Activated naive CD8-positive, alpha-beta T cell treated with anti-CD3 and anti-CD28 coated beads for 36 hours (primary cell): Measurements from ENCODE around the gene PEX1. TPM values are rescaled to one million over a fixed set of nuclear protein-coding genes. Genes with fewer than 3 reads are reported as not detected.
"Not testable (repeated sequence)": the region's sequence is repeated elsewhere in the genome, so short reads cannot be mapped to it uniquely, and the experiment has no call there.

Experiments
- DNase-seq: peaks from one replicate; pipeline ENCODE4 v3.0.0; 2021
- H3K27ac Mint-ChIP-seq: one replicate; pipeline ENCODE4 v1.8.0; 2022; ENCODE audit warnings: mild to moderate bottlenecking, moderate library complexity, mixed read lengths
- H3K27me3 Mint-ChIP-seq: one replicate; pipeline ENCODE4 v1.8.0; 2022; ENCODE audit warnings: mild to moderate bottlenecking, mixed read lengths
- H3K36me3 Mint-ChIP-seq: one replicate; pipeline ENCODE4 v1.8.0; 2021; ENCODE audit warnings: mild to moderate bottlenecking, mixed read lengths
- H3K4me1 Mint-ChIP-seq: one replicate; pipeline ENCODE4 v1.8.0; 2021; ENCODE audit warnings: mixed read lengths
- H3K4me3 Mint-ChIP-seq: one replicate; pipeline ENCODE4 v1.8.0; 2022; ENCODE audit warnings: mild to moderate bottlenecking, moderate library complexity, mixed read lengths
- H3K9me3 Mint-ChIP-seq: one replicate; pipeline ENCODE4 v1.8.0; 2022; ENCODE audit warnings: mixed read lengths
- total RNA-seq, 2 experiments: library from RNA; stranded (reverse); gene quantifications; one replicate each; pipeline ENCODE4 v1.2.3, GENCODE V29; 2021

Gene PEX1
- 10 to 100 TPM; 16.7 to 17.8 TPM for total RNA-seq

GRCh38 chr7:92528188-92528957 lies at the start of gene PEX1, which contains the start of gene RBM48:
Gene PEX1 (minus strand): TSS chr7:92528520. CDS start chr7:92528435, 85 bp downstream.
Gene RBM48 (plus strand): TSS chr7:92528795. CDS start chr7:92528814, 19 bp downstream.
- Mint-ChIP-seq H3K4me3 (peak within 1 kb of the TSS; percentile 93), H3K36me3 (peaks cover 2% of the 10 kb centered on the region), H3K4me1 (peaks cover 25% of the 10 kb centered on the region), H3K27me3 (no peaks in the 10 kb centered on the region), H3K27ac (peak within 1 kb of the TSS; percentile 94), H3K9me3 (no peaks in the 10 kb centered on the region)
- peak; percentile 95 for DNase-seq

GRCh38 chr7:92576296-92576695 lies 48.0 kb upstream of the PEX1 start:
- Mint-ChIP-seq H3K4me1 (peaks cover 4% of the 10 kb centered on the region), H3K36me3 (peaks cover 26% of the 10 kb centered on the region), H3K27me3 (no peaks in the 10 kb centered on the region), H3K4me3 (no peak overlapping the region), H3K27ac (no peak overlapping the region), H3K9me3 (no peaks in the 10 kb centered on the region)
- DNase-seq = no peak

- Mint-ChIP-seq H3K27ac (no peak overlapping the region), H3K4me1 (peaks cover under 1% of the 10 kb centered on the region), H3K9me3 (no peaks in the 10 kb centered on the region), H3K4me3 (no peak overlapping the region), H3K36me3 (peaks cover 19% of the 10 kb centered on the region), H3K27me3 (no peaks in the 10 kb centered on the region)
- no peak for DNase-seq
Measured at GRCh38 chr7:92569137-92569536, 40.8 kb upstream of the PEX1 start.

GRCh38 chr7:92567460-92567859 lies 39.1 kb upstream of the PEX1 start:
- no peaks in the 10 kb centered on the region for H3K9me3 Mint-ChIP-seq
- no peak for DNase-seq
- peaks cover 16% of the 10 kb centered on the region for H3K36me3 Mint-ChIP-seq
- no peaks in the 10 kb centered on the region for H3K27me3 Mint-ChIP-seq
- H3K4me1 Mint-ChIP-seq = no peaks in the 10 kb centered on the region
- H3K27ac Mint-ChIP-seq = peak overlapping the region; percentile 21
- H3K4me3 Mint-ChIP-seq = no peak overlapping the region

- DNase-seq = no peak
- no peaks in the 10 kb centered on the region for H3K4me1 Mint-ChIP-seq
- peak overlapping the region; percentile 35 for H3K27ac Mint-ChIP-seq
- H3K9me3 Mint-ChIP-seq = no peaks in the 10 kb centered on the region
- no peaks in the 10 kb centered on the region for H3K27me3 Mint-ChIP-seq
- H3K36me3 Mint-ChIP-seq = peaks cover 12% of the 10 kb centered on the region
- no peak overlapping the region for H3K4me3 Mint-ChIP-seq
Measured at GRCh38 chr7:92563345-92563744, 35.0 kb upstream of the PEX1 start.

- Mint-ChIP-seq H3K27ac (no peak overlapping the region), H3K27me3 (no peaks in the 10 kb centered on the region), H3K4me1 (no peaks in the 10 kb centered on the region), H3K4me3 (no peak overlapping the region), H3K9me3 (no peaks in the 10 kb centered on the region), H3K36me3 (peaks cover 9% of the 10 kb centered on the region)
- no peak for DNase-seq
Measured at GRCh38 chr7:92560602-92561001, 32.3 kb upstream of the PEX1 start.

GRCh38 chr7:92557808-92558362 lies 29.6 kb upstream of the PEX1 start:
- Mint-ChIP-seq H3K27me3 (no peaks in the 10 kb centered on the region), H3K4me1 (no peaks in the 10 kb centered on the region), H3K36me3 (peaks cover 5% of the 10 kb centered on the region), H3K4me3 (no peak overlapping the region), H3K27ac (peak overlapping the region; percentile 20), H3K9me3 (no peaks in the 10 kb centered on the region)
- DNase-seq = no peak

- Mint-ChIP-seq H3K9me3 (no peaks in the 10 kb centered on the region), H3K4me1 (no peaks in the 10 kb centered on the region)
Measured at GRCh38 chr7:92557249-92557648, 28.9 kb upstream of the PEX1 start.

GRCh38 chr7:92550194-92550593 lies 21.9 kb upstream of the PEX1 start:
- Mint-ChIP-seq H3K9me3 (no peaks in the 10 kb centered on the region), H3K36me3 (no peaks in the 10 kb centered on the region), H3K4me1 (no peaks in the 10 kb centered on the region)

More at GRCh38 chr7:92557249-92557648, 28.9 kb upstream of the PEX1 start:
- Mint-ChIP-seq H3K4me3 (no peak overlapping the region), H3K27ac (no peak overlapping the region), H3K27me3 (no peaks in the 10 kb centered on the region), H3K36me3 (peaks cover 3% of the 10 kb centered on the region)
- DNase-seq = no peak

GRCh38 chr7:92547579-92547978 lies 19.3 kb upstream of the PEX1 start:
- Mint-ChIP-seq H3K27ac (no peak overlapping the region), H3K4me3 (no peak overlapping the region), H3K36me3 (no peaks in the 10 kb centered on the region), H3K9me3 (no peaks in the 10 kb centered on the region), H3K4me1 (no peaks in the 10 kb centered on the region), H3K27me3 (no peaks in the 10 kb centered on the region)
- no peak for DNase-seq

More at GRCh38 chr7:92550194-92550593, 21.9 kb upstream of the PEX1 start:
- no peak overlapping the region for H3K4me3 Mint-ChIP-seq
- H3K27me3 Mint-ChIP-seq = no peaks in the 10 kb centered on the region
- no peak overlapping the region for H3K27ac Mint-ChIP-seq
- DNase-seq = no peak

GRCh38 chr7:92546856-92547497 lies 18.7 kb upstream of the PEX1 start:
- no peaks in the 10 kb centered on the region for H3K36me3 Mint-ChIP-seq
- no peak overlapping the region for H3K4me3 Mint-ChIP-seq
- no peak overlapping the region for H3K27ac Mint-ChIP-seq
- no peak for DNase-seq
- H3K27me3 Mint-ChIP-seq = no peaks in the 10 kb centered on the region
- H3K9me3 Mint-ChIP-seq = no peaks in the 10 kb centered on the region
- H3K4me1 Mint-ChIP-seq = no peaks in the 10 kb centered on the region

- H3K9me3 Mint-ChIP-seq, H3K4me1 Mint-ChIP-seq, DNase-seq, H3K27me3 Mint-ChIP-seq, H3K4me3 Mint-ChIP-seq, H3K36me3 Mint-ChIP-seq, H3K27ac Mint-ChIP-seq: not testable (repeated sequence)
Measured at GRCh38 chr7:92545116-92545515, 16.8 kb upstream of the PEX1 start.

GRCh38 chr7:92543542-92543941 lies 15.2 kb upstream of the PEX1 start:
- not testable (repeated sequence) for H3K36me3 Mint-ChIP-seq, H3K27me3 Mint-ChIP-seq, H3K27ac Mint-ChIP-seq, DNase-seq, H3K4me1 Mint-ChIP-seq, H3K4me3 Mint-ChIP-seq, H3K9me3 Mint-ChIP-seq

GRCh38 chr7:92534572-92534971 lies 6.3 kb upstream of the PEX1 start:
- no peak for DNase-seq
- H3K9me3 Mint-ChIP-seq = no peaks in the 10 kb centered on the region
- no peak overlapping the region for H3K4me3 Mint-ChIP-seq
- no peak overlapping the region for H3K27ac Mint-ChIP-seq
- no peaks in the 10 kb centered on the region for H3K27me3 Mint-ChIP-seq
- H3K4me1 Mint-ChIP-seq = peaks cover 19% of the 10 kb centered on the region
- H3K36me3 Mint-ChIP-seq = peaks cover 17% of the 10 kb centered on the region

- Mint-ChIP-seq H3K36me3 (peaks cover 5% of the 10 kb centered on the region), H3K4me3 (peak overlapping the region; percentile 93), H3K9me3 (no peaks in the 10 kb centered on the region), H3K27ac (peak overlapping the region; percentile 94), H3K4me1 (peaks cover 28% of the 10 kb centered on the region), H3K27me3 (no peaks in the 10 kb centered on the region)
- no peak for DNase-seq
Measured at GRCh38 chr7:92528958-92529264, 591 bp upstream of the PEX1 start.
